HL-60/S4 (cell line): Measurements from ENCODE around the gene DNAJB13.
"Not testable (repeated sequence)": the region's sequence is repeated elsewhere in the genome, so short reads cannot be mapped to it uniquely, and the experiment has no call there.

Source experiments
- in situ Hi-C: fragments of 300-500 bp; cut with MboI; formaldehyde crosslinking; loops from 2 replicates; pipeline ENCODE4 v1.14.3; 2022; ENCODE audit warnings: low sequenced_read_pairs

DNAJB13 gene

DNA sequence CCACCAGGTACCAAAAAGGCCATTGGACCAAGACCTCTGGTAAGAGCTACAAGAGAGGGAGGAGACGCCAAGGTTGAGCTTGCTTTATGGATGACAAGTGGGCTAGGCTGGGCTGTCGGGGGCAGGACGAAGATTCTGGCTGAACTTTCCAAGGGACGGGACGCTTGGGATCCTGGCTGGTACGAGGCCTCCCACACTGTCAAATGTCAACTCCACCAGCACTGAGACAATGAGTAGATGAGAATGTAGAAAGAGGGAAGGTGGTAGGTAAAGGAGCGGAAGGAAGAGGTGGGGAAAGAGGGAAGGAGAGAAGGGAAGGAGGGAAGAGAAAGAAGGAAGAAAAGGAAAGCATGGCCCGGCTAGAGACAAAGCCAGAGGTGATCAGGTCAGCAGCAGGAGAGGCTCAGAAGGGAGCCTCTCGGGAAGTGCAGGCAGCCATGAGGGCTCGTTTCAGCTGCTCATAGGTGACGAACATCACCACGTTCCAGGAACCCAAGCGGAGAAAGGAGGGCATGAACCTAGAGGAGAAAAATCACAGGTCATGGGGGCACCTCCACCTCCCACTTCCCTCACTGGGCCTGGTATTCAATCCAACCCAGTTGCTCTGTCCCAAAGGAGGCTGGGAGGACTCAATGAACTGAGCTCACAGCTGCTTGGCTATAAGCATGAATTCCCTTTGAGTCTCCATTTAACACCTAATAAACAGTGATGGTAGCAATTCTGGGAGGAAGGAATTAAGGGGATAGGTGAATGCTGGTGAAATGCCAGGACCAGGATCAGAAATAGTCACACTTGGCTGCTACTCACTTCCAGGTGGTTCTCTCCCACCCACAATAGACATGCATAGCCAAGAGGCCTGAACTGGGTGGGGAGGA, 24.0 kb downstream of the DNAJB13 start:
- in situ Hi-C loops, result loop anchor here (25.0 kb wide), 1 partner anchor 487 kb away; the partner anchor contains the start of gene KCNE3

DNA sequence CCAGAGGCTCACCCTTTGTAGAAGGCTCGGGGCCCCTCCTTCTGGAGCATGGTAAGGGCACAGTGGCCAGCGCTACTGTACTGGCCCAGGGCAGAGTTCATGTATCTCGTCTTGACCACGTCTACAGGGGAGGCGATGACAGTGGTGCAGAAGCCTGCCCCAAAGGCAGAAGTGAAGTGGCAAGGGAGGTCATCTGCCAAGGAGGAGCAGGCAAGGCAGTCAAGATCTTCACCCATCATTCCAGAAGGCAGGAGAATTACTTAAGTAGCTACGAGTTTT, 24.6 kb downstream of the DNAJB13 start:
- in situ Hi-C loops, result no loop called here

DNA sequence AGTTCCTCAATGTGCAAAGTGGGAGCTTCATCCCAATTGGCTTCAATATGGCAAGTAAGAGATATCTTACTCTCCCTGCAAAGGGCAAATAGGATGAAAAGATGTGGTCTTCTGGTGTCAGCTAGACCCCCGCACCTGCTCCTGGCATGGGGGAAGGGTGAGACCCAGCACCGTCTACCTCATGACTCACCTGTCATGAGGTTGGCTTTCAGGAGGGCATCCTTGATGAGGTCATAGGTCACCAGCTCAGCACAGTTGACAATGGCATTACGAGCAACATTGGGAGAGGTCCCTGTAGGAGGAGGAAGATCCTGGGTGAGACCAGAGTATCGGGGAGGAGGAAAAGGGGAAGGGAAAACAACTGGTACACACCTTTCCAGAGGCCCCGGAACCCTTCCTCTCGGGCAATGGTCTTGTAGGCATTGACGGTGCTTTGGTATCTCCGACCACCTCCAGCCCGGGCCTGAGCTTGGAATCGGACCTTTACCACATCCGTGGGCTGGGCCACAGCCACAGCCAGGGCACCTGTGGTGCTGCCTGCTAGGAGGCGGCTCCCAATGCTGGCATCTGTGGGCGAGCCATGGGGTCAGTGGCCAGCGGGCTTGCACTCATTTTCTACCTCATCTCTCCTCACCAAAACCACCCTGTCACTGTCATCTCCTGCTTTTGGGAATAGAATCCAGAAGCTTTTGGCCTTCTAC, 25.8 kb downstream of the DNAJB13 start:
- in situ Hi-C loops, result no loop called here

DNA sequence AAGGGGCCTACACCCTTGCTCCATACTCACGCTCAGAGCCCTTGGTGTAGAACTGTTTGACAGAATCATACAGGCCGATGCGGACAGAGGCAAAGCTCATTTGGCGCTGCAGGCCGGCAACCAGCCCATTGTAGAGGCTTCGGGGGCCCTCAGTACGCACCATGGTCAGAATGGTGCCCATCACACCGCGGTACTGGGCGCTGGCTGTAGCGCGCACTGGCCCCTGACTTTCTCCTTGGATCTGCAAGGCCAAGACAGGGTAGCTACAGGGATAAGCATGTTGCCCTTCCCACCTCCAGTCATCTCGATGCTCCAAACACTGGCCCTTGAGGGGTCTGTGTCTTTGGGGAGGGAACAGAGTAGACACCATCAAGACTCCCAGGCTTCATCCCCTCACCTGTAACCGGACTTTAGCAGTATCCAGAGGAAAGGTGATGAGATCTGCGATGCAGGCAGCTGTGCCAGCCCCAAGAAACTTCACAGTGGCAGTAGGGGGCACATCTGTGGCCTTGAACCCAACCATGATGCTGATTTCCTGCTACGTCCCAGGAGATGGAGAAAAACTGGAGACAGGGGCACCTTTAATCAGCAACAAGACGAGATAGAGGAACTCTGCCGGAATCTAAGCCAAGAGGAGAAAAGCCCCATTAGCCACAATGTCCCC, 27.2 kb downstream of the DNAJB13 start:
- in situ Hi-C loops, result no loop called here

DNA sequence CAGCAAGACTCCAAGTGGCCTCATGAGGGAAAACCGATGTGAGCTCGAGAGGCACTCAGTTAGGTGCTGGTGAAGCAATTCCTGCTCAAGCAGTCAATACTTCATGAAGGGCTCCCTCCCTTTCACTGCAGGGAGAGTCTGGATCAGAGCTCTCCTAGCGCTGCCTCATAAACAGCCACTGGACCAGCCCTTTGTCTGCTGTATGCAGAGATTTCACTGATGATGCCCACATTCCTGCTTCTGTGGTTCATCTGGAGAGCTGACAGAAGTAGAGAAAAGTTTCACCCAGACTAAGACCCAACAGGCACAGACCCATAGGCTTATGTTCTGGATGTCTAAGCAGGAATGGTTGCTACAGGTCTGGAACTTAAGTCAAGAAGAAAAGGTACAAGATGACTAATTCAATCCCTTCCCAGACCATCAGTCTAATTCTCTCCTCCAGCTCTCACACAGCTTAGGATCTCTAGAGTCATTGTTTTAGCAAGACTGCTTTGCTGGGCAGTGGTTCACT, 27.8 kb downstream of the DNAJB13 start:
- in situ Hi-C loops, result no loop called here

DNA sequence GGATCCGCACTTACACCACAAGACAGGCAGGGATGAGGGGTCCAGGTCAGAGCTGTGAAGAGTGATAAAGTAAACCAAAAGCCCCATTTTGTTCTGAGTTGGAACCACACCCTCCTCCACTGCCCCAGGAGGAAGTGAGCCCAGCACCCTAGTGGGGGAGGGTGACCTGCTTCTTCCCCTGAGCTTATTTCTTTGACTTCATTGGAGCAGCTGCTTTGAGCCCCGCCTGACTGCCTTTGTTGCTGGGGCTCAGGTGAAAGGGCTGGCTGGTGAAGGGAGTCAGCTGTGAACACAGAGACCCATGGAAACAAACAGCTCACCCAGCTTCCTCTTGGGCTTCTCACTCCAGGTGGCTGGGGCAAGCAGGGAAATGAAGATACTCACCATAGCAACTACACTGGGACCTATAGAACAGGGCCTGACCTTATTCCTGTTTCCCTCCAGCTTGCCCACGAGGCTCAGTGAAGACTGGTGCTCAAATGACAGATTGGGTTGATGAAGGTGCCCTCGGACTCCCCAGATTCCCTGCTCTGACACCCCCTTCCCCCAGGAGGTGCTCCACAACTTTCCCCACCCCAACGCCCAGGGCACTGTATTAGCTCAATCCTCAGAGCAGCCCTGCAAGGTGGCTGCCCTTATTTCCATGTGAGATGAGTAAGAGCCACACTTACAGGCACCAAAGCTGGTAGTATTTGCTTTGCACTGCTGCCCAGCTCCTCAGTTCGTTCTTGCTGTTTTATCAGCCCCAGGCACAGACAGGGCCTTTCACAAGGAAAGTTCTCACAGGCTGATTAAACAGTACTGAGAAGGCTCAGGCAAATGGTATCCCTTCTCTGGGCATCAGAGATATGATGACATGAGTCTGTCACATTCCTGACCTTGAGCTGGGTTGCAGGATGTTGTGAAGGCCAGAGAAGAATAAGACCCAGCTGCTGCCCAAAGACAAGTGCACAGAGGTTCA, 29.5 kb downstream of the DNAJB13 start:
- in situ Hi-C loops, result no loop called here

DNA sequence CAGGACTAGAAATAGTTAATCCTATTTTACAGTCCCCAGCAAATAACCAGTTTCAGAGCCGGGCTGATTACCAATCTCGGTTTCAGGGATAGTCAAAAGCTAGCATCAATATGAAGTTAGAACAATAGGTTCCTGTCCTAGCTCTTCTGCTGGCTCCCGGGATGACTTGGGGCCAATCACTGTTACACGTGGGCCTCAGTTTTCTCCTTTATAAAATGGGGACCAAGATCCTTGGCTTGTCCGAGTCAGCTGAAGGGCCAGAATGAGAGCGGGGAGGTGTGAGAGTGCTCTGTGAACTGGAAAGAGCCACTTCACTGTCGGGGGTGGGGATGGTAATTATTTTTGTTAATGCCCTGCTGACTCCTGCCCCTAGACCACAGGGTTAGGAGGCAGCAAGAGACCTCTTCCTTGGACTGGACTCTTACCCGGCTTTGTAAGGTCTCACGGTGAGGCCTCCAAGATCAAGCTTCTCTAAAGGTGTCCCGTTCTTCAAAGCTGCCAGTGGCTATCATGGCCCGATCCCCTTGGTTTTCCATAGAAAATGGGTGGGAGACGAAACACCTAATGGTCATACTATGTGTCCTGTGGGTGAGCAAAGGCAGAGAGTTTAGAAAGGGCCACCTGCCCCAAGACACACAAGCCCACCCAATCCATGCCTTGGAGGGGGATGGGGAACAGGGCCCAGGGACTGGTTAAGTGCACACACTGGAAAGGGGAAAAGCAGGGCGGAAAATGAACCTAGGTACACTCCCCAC, 30.4 kb downstream of the DNAJB13 start:
- in situ Hi-C loops, result no loop called here

DNA sequence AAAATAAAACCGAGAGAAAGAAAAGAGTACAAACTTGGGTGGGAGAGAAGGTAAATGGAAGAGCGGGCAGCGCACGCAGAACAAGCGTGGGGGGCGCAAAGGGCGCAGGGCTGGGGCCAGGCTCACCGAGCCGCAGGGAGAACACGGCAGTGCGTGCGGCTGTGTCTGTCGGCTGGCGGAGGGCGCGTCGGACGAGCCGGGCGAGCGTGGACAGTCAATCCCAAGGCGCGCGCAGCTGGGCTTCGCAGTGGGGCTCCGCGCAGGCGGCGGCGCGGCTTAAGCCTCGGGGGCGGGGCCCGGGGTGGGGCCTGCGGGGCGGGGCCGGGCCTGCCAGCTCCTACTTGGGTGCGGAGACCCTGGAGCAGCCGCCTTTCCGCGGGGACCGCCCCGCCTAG, 31.8 kb downstream of the DNAJB13 start, which contains the start of gene UCP2:
Gene UCP2 (minus strand): TSS at position 249 of the 395 bp plus-strand sequence. CDS start 4,465 bp downstream, outside the sequence.
- in situ Hi-C loops, result no loop called here

DNA sequence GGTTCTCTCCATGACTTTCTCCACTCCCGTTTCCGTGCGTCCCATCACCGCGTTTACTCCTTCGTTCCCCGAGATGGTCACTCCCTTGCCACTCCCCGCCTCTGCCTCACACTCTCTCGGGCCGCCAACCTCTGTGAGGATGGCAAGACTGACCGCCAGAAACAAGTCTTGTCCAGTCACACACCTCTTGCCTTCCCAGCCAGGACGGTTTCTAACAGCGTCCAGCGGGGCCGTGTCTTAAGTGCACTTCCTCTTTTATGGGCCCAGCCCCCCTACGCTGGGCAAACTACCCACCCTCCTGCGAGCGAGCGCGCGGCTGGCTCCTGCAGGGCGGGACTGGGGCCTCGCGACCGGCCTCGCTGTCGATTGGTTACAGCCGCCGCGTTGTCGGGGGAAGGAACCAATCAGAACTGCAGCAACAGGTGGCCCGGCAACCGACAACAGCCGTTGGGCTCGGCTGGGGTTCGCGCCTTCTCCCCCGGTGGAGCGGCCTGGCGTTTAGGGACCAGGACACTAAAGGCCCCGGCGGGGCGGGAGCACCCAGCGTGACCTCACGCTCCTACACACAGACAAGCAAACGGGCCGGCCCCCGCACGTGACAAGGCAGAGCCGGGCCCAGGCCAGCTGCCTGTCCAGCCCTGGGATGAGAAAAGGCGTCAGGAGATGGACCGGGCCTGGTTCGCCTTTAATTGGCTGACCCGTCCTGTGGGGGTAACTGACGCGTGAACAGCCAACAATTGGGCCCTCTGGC, 32.3 kb downstream of the DNAJB13 start:
- in situ Hi-C loops, result no loop called here

DNA sequence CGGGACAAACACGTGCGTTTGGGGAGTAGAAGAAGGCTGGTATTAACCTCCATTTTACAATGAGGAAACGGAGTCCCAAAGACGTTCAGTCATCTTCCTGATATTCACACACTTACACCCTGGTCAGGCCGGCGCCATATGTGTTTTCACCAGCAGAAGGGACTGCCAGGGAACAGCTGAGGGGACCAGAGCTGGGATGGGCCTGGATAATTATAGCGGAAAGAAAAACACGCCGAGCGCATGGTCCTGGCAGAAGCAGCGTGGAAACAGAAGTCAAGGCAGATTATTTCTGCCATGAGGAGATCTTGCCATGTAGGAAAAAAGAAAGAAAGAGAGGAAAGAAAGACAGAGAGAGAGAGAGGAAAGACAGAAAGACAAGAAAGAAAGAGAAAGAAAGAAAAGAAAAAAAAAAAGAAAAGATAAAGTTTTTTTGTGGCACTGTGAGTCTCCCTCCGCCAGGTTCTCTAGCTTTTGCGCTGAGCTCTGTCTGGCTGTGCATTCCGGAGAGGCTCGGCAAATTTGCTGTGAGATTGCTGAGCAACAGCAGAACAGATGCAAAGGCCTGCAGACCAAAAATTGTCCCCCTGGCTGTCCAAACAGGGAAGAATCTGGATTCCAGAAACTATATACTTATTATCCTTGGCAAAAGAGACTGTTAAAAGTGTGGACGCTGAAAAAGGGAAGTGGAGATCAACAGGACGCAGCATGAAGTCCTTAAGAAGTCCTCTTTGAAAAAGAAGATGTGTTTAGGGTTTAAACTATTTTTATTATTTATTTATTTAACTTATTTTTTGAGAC, 33.1 kb downstream of the DNAJB13 start:
- in situ Hi-C loops, result no loop called here

DNA sequence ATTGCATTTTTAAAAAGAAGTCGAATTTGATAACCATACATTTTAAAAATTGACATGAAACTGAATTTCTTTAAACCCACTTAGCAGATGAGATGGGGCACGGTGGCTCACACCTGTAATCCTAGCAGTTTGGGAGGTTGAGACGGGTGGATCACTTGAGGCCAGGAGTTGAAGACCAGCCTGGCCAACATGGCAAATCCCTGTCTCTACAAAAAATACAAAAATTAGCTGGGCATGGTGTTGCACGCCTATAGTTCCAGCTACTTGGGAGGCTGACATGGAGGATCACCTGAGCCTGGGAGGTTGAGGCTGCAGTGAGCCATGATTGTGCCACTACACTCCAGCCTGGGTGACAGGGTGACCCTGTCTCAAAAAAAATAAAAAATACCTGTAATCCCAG, 34.8 kb downstream of the DNAJB13 start:
- in situ Hi-C loops, result not testable (repeated sequence)

DNA sequence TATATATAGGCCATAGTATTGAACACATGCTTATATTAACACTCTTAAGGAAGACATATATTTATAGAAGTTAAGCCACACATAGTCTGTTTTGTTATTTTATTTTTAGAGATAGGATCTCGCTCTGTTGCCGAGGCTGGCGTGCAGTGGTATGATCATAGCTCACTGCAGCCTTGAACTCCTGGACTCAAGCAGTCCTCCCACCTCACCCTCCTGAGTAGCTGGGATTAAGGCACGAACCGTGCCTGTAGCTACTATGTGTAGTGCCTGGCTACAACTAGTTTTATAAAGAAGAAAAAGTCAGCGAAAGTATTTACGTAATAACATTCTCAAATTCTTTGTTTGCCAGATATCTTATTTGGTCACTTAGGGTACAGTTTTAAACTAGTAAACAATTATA, 37.4 kb downstream of the DNAJB13 start:
- in situ Hi-C loops, result no loop called here

DNA sequence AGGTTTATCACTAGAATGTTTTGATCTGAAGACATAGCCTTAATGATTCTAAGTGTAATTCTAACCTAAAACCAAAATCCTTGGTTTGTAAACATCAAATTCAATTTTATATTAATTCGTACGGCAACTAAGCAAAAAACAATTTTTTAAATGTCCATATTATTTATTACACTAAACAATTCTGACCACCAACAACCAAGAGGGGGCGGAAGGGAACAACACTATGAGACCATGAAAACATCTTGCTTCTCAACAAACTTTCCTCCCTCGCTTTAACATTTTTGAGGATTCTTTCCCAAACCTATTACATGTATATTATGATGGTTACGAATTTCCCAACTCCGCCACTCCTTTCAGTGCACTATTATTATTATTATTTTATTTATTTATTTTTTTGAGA, 38.3 kb downstream of the DNAJB13 start:
- in situ Hi-C loops, result no loop called here

DNA sequence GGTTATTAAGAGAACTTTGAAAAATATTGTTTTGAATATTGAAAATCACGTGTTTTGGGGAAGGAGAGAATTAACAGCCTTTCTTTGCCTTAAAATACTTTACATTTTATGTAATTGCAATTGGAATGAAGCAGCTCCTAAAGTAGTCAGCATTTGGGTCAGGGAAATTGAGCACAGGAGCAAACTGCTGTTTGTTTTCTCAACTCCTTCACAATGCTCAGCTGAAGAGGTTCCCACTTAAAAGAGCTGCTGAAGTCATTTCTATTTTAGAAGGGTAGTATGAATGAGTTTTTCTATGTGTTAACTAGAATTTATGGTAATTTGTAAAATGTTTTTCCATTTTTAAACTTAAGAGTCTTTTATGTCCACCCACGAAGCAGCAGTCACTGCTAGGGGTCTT, 39.9 kb downstream of the DNAJB13 start:
- in situ Hi-C loops, result no loop called here

DNA sequence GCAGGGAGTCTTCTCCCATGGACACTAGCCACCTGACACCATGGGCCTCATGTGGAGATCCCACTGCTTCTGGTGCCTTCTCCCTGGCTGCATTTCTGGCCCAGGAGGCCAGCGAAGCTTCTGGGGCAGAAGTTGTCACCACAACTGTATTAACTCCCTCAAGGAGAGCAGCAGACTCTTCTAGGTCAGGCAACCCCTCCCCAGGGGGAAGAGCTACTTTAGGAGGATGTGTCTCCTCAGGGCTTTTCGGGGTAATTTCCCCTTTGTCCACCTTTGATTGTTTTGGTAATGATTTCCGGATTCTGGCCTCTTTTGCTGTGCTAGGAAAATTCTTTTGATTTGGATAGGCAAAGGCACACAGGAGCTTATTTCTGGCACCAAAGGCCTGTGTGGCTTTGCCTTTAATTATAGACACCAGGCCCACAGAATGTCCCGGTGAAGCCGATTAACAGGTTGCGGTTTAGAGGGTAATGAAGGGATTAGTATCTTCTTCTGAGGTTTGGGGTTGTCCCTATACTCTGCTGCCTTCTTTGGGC, 40.7 kb downstream of the DNAJB13 start:
- in situ Hi-C loops, result no loop called here

DNA sequence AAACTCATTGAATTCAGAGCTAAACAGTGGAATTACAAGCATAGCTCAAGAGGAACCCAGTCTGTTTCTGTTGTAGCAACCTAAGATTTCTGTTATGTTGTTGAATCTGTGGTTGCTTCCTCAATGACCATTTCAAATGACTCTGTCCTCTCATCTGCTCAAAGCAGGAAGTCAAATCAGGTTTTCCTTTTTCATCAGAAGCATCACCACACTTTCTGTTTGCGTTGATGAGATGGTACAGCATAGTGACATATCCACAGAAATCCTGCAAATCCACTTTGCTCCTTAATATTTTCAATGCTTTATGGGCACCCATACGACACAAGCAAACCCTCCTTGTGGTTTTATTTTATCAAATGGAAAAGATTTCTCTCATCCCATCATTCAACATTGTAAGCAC, 44.4 kb downstream of the DNAJB13 start:
- in situ Hi-C loops, result no loop called here

DNA sequence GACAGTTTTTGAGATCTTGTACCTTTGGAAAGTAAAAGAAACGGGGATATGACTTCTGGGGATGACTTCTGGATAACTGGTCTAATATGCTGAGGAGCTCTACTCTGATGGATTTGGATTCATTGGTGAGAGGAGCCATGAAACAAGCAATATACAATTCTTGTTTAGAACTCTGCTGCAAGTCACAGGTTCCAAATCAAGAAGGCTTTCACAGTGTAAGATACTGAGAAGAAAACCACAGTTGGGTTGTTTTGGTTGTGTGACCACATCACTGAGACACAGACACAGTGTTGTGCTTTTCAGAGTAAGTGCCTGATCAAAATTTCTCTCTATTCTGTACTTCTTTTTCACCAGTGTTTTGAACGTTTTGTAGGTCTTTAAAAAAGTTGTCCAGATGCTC, 44.9 kb downstream of the DNAJB13 start:
- in situ Hi-C loops, result no loop called here

DNA sequence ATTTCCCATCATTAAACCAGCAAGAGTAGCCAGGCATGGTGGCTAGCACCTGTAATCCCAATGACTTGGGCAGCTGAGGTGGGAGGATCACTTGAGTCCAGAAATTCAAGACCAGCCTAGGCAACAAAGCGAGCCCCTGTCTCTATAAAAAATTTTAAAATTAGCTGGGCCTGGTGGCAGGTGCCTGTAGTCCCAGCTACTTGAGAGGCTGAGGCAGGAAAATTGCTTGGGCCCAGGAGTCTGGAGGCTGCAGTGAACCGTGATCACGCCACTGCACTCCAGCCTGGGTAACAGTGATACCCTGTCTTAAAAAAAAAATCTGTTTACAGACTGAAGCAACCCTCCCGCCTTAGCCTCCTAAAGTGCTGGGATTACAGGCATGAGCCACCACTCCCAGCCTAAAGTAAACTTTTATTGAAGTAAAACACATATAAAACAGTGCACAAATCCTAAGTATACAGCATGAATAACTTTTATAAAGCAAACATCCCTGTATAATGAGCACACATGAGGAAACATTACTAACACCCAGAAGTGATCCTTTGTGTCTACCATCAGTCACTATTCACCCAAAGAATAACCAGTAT, 45.4 kb downstream of the DNAJB13 start:
- in situ Hi-C loops, result no loop called here
